CD14-positive monocyte (primary cell): Measurements from ENCODE around the gene ABHD16B. TPM values are rescaled to one million over a fixed set of nuclear protein-coding genes. Genes with fewer than 3 reads are reported as not detected.

Source experiments
- DNase-seq, 3 donors: peaks; one replicate each; pipeline ENCODE4 v3.0.0-alpha.2; 2011 to 2022
- H2AFZ ChIP-seq: 2 replicates; pipeline ENCODE4 v1.6.0; 2012; ENCODE audit warnings: mild to moderate bottlenecking, low read depth, low read length, inconsistent platforms; ENCODE audit not compliant: insufficient read depth, poor library complexity, severe bottlenecking
- H3K27ac ChIP-seq, 2 donors: 1 replicate in 1 of 2; 2 replicates in 1 of 2; pipeline ENCODE4 v1.5.1; 2012 to 2013; ENCODE audit warnings: low read length in 2 of 2, control low read depth in 1 of 2, inconsistent platforms in 1 of 2, low read depth in 1 of 2, mild to moderate bottlenecking in 1 of 2
- H3K27me3 ChIP-seq, 2 donors: one replicate each; pipeline versions ENCODE4 v1.6.0 to v1.6.1; 2011 to 2013; ENCODE audit warnings: low read length in 2 of 2; ENCODE audit not compliant: control insufficient read depth in 2 of 2, insufficient read depth in 2 of 2
- H3K36me3 ChIP-seq, 2 donors: replicated peaks in 1 of 2; 1 replicate in 1 of 2; 2 replicates in 1 of 2; pipeline versions ENCODE4 v1.5.1 to v1.6.1; 2012 to 2013; ENCODE audit warnings: low read length in 2 of 2, control low read depth in 1 of 2, inconsistent platforms in 1 of 2, mild to moderate bottlenecking in 1 of 2; ENCODE audit not compliant: insufficient read depth in 2 of 2, control insufficient read depth in 1 of 2
- H3K4me1 ChIP-seq, 2 donors: 1 replicate in 1 of 2; 2 replicates in 1 of 2; pipeline versions ENCODE4 v1.5.1 to v1.6.1; 2012 to 2013; ENCODE audit warnings: low read length in 2 of 2, control low read depth in 1 of 2, inconsistent platforms in 1 of 2, mild to moderate bottlenecking in 1 of 2, moderate library complexity in 1 of 2; ENCODE audit not compliant: insufficient read depth in 2 of 2, control insufficient read depth in 1 of 2
- H3K4me2 ChIP-seq: replicated peaks from 2 replicates; pipeline ENCODE3; 2012; ENCODE audit warnings: low read length, moderate library complexity, mild to moderate bottlenecking; ENCODE audit not compliant: poor library complexity, severe bottlenecking; ENCODE audit errors: extremely low read depth
- H3K4me3 ChIP-seq, 3 experiments: fragments of 200-600 bp in 1 of 3; sonication (generic) in 1 of 3; replicated peaks in 1 of 3; 1 replicate in 2 of 3; 2 replicates in 1 of 3; pipeline ENCODE4 v1.5.1; 2011 to 2013; ENCODE audit warnings: low read length in 3 of 3, mild to moderate bottlenecking in 3 of 3, control low read depth in 2 of 3, low read depth in 2 of 3, inconsistent platforms in 1 of 3, moderate library complexity in 1 of 3
- H3K79me2 ChIP-seq: 2 replicates; pipeline ENCODE4 v1.6.0; 2012; ENCODE audit warnings: mild to moderate bottlenecking, control low read depth, inconsistent platforms, low read length, moderate library complexity; ENCODE audit not compliant: insufficient read depth
- H3K9ac ChIP-seq: 2 replicates; pipeline ENCODE4 v1.6.0; 2017; ENCODE audit warnings: low read length, mild to moderate bottlenecking; ENCODE audit not compliant: insufficient read depth, poor library complexity, severe bottlenecking
- H3K9me3 ChIP-seq, 2 donors: replicated peaks in 1 of 2; 1 replicate in 1 of 2; 2 replicates in 1 of 2; pipeline versions ENCODE4 v1.5.1 to v1.6.1; 2012 to 2013; ENCODE audit warnings: low read length in 2 of 2, control low read depth in 1 of 2; ENCODE audit not compliant: control insufficient read depth in 1 of 2, insufficient read depth in 1 of 2
- H4K20me1 ChIP-seq: 2 replicates; pipeline ENCODE4 v1.6.0; 2012; ENCODE audit warnings: mild to moderate bottlenecking, low read length, control low read depth, moderate library complexity; ENCODE audit not compliant: insufficient read depth
- H3K27ac Mint-ChIP-seq, 7 donors: one replicate each; pipeline ENCODE4 v1.8.0; 2020; ENCODE audit warnings: mild to moderate bottlenecking in 7 of 7, mixed read lengths in 7 of 7, moderate library complexity in 6 of 7, inconsistent platforms in 2 of 7
- H3K27me3 Mint-ChIP-seq, 3 donors: one replicate each; pipeline ENCODE4 v1.8.0; 2021 to 2022; ENCODE audit warnings: low read depth in 3 of 3, mild to moderate bottlenecking in 3 of 3, mixed read lengths in 3 of 3, moderate library complexity in 3 of 3, inconsistent platforms in 1 of 3
- H3K36me3 Mint-ChIP-seq, 2 donors: one replicate each; pipeline ENCODE4 v1.8.0; 2020; ENCODE audit warnings: mixed read lengths in 2 of 2, inconsistent platforms in 1 of 2, mild to moderate bottlenecking in 1 of 2
- H3K4me1 Mint-ChIP-seq: one replicate; pipeline ENCODE4 v1.8.0; 2020; ENCODE audit warnings: mild to moderate bottlenecking, mixed read lengths
- H3K4me3 Mint-ChIP-seq, 2 donors: one replicate each; pipeline ENCODE4 v1.8.0; 2020; ENCODE audit warnings: mild to moderate bottlenecking in 2 of 2, mixed read lengths in 2 of 2, moderate library complexity in 1 of 2
- H3K9me3 Mint-ChIP-seq, 7 donors: one replicate each; pipeline ENCODE4 v1.8.0; 2020 to 2022; ENCODE audit warnings: mixed read lengths in 7 of 7, mild to moderate bottlenecking in 6 of 7, moderate library complexity in 6 of 7, inconsistent platforms in 2 of 7
- CTCF ChIP-seq: fragments of 200-600 bp; IDR thresholded peaks from one replicate; pipeline ENCODE4 v1.8.0; 2022; ENCODE audit warnings: antibody characterized with exemption, mild to moderate bottlenecking
- WGBS: methylation state at CpG from one replicate; pipeline ENCODE4 v1.1.5; 2013; ENCODE audit warnings: missing lambda C conversion rate; ENCODE audit not compliant: insufficient coverage; 5-methylcytosine and 5-hydroxymethylcytosine counted together
- intact Hi-C, 2 donors: fragments of 100-400 bp; cut with micrococcal nuclease; formaldehyde crosslinking; loops; one replicate each; pipeline versions ENCODE4 v1.15.0 to v1.15.1; 2023
- polyA plus RNA-seq, 3 donors: library from polyadenylated mRNA; depleted of rRNA in 1 of 3; unstranded in 2 of 3; stranded (reverse) in 1 of 3; fragments of 300-500 nt in 2 of 3; fragments of >200 nt in 1 of 3; fragmentation: Illumina TruSeq in 2 of 3; gene quantifications; 1 replicate in 2 of 3; 2 replicates in 1 of 3; pipeline ENCODE4 v1.2.3, GENCODE V29; 2012 to 2021

ABHD16B gene
- polyA plus RNA-seq, 3 donors = not detected

- Histone ChIP-seq H3K27ac (peak overlapping the region; percentile 72 to 81), H3K9ac (peak overlapping the region; percentile 18), H3K79me2 (peaks cover 97% of the 10 kb centered on the region), H3K4me3 (peak overlapping the region in 1 of 3 experiments; percentile 52), H3K36me3 (peaks cover 12 to 17% of the 10 kb centered on the region in 2 donors), H3K4me2 (peak overlapping the region; percentile 52), H3K9me3 (no peaks in the 10 kb centered on the region), H3K27me3 (no peaks in the 10 kb centered on the region), H2AFZ (no peak overlapping the region), H3K4me1 (peaks cover 85 to 88% of the 10 kb centered on the region in 2 donors), H4K20me1 (peaks cover 97% of the 10 kb centered on the region)
- peak overlapping the region; percentile 51 to 80 for H3K4me3 Mint-ChIP-seq
- no peak for TF ChIP-seq CTCF
- peak; percentile 52 to 80 (median 80) for DNase-seq
- intact Hi-C loops = loop anchor here (5.0 to 10.0 kb wide), 2 partner anchors 33 to 626 kb away; partner anchors contain the start of genes ARFGAP1 (in 1 of the 2) and TPD52L2 (in 1 of the 2)
- WGBS = 0% methylated on average over 1 of the region's 3 CpGs
- peak overlapping the region; percentile 91 to 99 (median 97) for H3K27ac Mint-ChIP-seq
- peaks cover 0 to 2% (median 0%) of the 10 kb centered on the region in 3 donors for H3K27me3 Mint-ChIP-seq
- peaks cover 90% of the 10 kb centered on the region for H3K4me1 Mint-ChIP-seq
- no peaks in the 10 kb centered on the region for H3K9me3 Mint-ChIP-seq
- peaks cover 33 to 49% of the 10 kb centered on the region in 2 donors for H3K36me3 Mint-ChIP-seq
Measured at GRCh38 chr20:63900413-63900812, 39.1 kb downstream of the ABHD16B start.

- intact Hi-C loops = loop anchor here (5.0 to 10.0 kb wide), 2 partner anchors 37 to 629 kb away; partner anchors contain the start of genes ARFGAP1 (in 1 of the 2) and TPD52L2 (in 1 of the 2)
Measured at GRCh38 chr20:63903796-63904561, 42.7 kb downstream of the ABHD16B start.

More at GRCh38 chr20:63903796-63904561, 42.7 kb downstream of the ABHD16B start:
- Mint-ChIP-seq H3K9me3 (no peaks in the 10 kb centered on the region), H3K27ac (peak overlapping the region; percentile 80 to 94 (median 92)), H3K36me3 (peaks cover 18 to 42% of the 10 kb centered on the region in 2 donors), H3K4me1 (peaks cover 74% of the 10 kb centered on the region), H3K27me3 (peaks cover 0 to 2% (median 0%) of the 10 kb centered on the region in 3 donors), H3K4me3 (peak overlapping the region in 1 of 2 donors; percentile 42)
- H3K9me3 ChIP-seq = no peaks in the 10 kb centered on the region
- TF ChIP-seq CTCF = no peak
- no peak overlapping the region for H2AFZ ChIP-seq
- H3K27ac ChIP-seq = peak overlapping the region; percentile 64 to 76
- H3K9ac ChIP-seq = peak overlapping the region; percentile 17
- H4K20me1 ChIP-seq = peaks cover 100% of the 10 kb centered on the region
- no peak overlapping the region for H3K4me3 ChIP-seq
- peaks cover 8 to 10% of the 10 kb centered on the region in 2 donors for H3K36me3 ChIP-seq
- H3K27me3 ChIP-seq = no peaks in the 10 kb centered on the region
- peak; percentile 66 to 89 (median 67) for DNase-seq
- H3K79me2 ChIP-seq = peaks cover 100% of the 10 kb centered on the region
- 21% methylated on average over 2 of the region's 11 CpGs for WGBS
- peak overlapping the region; percentile 27 for H3K4me2 ChIP-seq
- H3K4me1 ChIP-seq = peaks cover 57 to 67% of the 10 kb centered on the region in 2 donors
